ENCODE data around the gene MRC1.
"Not testable (repeated sequence)": the region's sequence is repeated elsewhere in the genome, so short reads cannot be mapped to it uniquely, and the experiment has no call there.

MRC1 gene

DNA sequence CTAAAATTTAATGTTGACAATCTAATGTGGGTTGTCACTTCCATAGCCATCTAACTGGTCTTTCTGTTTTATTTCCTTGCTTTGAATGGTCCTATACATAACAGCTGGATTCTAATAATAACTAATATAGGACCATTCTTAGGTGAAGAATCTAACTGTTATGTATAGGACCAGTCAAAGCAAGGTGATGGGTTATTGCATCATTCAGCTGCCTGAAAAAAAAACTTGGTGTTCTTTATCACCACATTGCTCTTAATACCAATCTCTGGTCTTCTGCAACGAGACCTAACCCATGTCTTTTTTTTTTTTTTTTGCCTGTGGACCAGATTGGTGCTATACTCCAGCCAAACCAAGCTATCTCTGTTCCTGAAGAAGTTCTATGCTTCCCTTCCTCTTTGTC is 96.9 kb downstream of the MRC1 start:
- no peak for DNase-seq (ENCODE audit: low read depth)

DNA sequence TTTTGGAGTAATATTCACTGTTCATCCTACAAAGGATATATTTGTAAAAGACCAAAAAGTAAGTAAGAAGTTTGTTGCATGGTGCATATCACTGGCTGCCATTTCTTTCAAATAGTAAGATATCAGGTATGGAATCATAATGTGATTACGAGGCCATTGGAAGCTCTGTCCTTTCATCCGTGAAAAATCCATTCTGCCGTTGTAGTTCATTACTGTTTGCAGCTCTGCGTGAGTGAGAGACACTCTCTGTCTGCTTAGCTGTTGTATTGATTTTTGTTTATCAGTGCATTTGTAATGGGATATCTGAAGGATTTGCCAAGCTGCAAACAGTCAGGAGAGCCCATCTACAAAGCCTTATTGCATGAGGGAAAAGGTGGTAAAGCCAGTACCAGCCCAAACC is 98.5 kb downstream of the MRC1 start:
- DNase-seq (ENCODE audit: low read depth): no peak

DNA sequence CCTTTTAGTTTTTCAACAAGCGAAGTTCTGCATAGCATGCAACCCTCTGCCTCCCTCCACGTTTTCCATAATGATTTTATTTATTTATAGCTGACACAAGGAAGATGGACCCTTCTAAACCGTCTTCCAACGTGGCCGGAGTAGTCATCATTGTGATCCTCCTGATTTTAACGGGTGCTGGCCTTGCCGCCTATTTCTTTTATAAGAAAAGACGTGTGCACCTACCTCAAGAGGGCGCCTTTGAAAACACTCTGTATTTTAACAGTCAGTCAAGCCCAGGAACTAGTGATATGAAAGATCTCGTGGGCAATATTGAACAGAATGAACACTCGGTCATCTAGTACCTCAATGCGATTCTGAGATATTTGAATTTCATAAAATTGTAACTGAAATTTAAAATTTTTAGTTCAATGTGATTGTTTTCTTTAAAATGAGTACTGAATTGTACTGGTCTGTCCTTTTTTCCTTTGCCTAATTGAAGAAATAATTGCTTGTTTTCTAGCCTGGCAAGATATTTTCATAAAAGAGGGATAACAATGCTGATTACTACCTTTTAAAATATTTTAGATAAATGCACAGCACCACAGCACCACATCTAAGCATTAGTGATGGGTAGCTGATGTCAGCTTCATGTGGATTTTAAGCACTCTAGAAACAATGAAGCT is 101.1 kb downstream of the MRC1 start:
- DNase-seq (ENCODE audit: low read depth): no peak

DNA sequence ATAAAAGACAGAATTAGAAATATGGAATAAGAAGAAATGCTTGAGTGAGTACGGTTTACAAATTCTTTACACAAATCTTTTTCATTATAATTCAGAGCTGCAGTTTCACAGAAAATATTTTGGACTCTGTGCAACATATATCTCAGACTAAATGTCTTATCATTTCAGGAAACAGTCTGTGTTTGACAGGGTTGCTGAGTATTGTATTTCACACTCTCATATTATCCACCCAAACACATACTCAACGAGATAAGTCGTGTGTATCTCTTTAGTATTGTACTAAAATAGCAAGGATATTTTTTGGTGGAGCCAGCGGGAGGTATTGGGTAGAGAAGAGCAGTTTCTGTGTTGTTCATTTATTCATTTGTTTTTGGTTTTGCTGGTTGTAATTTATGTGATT is 103.6 kb downstream of the MRC1 start:
- no peak for DNase-seq (ENCODE audit: low read depth)

DNA sequence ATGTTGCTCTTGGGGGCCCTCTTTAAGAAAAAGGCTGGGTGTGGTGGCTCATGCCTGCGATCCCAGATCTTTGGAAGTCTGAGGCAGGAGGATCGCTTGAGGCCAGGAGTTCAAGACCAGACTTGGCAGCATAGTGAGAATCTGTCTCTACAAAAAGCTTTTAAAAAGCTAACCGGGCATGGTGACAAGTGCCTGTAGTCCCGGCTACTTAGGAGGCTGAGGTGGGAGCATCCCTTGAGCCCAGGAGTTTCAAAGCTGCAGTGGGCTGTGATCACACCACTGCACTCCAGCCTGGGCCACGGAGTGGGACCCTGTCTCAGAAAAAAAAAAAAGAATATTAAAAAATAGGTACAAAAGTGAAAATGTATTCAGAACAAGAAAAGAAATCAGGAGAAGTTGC is 104.5 kb downstream of the MRC1 start:
- DNase-seq (ENCODE audit: low read depth): no peak

DNA sequence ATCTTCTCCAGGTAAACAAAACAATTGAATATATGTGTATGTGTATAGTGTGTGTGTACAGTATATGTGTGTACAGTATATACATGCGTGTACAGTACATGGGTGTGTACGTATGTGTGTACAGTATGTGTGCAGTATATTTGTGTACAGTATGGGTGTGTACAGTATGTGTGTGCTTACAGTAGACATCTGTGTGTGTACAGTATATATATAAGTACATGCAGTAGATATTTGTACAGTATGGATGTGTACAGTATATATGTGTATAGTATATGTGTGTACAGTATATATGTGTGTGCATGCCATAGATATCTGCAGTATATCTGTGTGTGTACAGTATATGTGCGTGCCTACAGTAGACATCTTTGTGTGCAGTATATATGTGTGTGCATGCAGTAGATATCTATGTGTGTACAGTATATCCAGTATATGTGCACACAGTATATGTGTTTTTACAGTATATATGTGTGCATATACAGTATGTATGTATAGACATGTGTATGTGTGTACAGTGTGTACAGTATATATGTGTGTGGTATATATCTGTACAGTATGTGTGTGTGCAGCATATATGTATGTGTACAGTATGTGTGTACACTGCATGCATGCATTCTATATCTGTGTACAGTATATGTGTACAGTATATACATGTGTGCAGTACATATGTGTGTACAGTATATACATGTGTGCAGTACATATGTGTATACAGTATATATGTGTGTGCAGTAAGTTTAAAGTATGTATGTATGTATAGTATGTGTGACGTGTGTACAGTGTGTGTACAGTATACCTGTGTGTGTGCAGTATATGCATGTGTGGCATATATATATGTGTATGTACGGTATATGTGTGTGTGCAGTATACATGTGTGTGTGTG is 105.3 kb downstream of the MRC1 start:
- no peak for DNase-seq (ENCODE audit: low read depth)

DNA sequence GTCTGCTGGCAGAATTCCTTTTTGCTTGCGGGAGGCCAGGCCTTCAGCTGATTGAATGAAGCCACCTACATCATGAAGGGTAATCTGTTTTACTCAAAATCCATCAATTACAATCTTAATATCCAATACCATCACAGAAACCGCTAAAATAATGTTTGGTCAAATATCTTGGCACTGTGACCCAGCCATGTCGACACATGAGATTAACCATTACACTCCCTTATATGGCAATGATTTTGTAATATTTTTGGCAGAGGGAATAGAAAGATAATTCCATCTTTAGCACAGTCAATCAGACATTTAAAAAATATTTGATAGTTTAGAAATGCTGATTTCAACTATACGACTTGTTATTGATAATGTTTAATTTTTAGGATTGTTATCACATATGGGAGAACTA is 106.0 kb downstream of the MRC1 start:
- DNase-seq (ENCODE audit: low read depth): no peak

DNA sequence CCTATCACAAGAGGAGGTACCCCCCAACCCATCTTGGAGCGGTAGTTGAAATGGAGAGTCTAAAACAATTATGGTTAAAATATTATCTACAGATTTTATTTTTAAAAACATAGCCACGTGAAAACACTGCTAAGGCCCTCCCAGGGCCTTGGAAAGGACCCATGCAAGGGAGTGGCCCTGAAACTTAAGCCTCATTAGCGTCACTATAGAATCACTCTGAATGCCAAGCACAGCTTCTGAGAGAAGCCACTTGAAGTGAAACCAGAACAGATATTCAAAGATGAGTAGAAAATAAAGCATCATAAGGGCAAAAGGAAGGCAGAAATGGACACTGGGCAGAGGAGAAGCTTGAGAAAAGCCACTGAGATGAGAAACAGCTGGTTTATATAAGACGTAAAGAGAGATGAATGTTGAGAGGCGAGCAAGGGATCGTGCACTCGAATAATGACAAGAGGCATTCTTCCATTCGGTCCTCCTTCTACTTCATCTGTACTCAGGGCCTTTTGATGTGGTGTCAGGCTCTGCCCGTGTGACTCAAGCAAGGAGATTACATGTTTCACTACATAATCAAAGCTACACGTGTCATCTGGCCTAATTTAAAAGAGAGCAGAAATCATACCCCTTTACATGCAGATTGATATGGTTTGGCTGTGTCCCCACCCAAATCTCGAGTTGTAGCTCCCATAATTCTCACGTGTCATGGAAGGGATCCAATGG is 109.2 kb downstream of the MRC1 start:
- no peak for DNase-seq (ENCODE audit: low read depth)

DNA sequence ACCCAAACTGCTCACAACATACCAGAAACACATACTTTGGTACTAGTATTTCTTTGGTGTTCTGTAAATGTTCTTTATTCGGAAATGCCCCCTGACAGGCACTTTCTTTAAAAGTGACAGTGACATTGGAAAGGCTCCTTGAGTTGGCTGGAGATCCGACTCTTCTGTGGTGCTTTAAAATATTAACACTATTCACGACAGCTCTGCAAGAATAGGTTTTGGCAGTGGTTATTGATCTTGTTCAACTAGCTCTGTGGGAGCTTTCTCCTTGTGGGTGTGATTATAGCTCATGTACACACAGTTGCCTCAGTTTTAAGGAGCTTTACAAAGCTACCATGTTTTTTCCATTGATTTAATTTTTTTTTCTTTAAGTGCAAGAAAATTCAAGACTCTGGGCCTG is 112.2 kb downstream of the MRC1 start:
- no peak for DNase-seq (ENCODE audit: low read depth)

DNA sequence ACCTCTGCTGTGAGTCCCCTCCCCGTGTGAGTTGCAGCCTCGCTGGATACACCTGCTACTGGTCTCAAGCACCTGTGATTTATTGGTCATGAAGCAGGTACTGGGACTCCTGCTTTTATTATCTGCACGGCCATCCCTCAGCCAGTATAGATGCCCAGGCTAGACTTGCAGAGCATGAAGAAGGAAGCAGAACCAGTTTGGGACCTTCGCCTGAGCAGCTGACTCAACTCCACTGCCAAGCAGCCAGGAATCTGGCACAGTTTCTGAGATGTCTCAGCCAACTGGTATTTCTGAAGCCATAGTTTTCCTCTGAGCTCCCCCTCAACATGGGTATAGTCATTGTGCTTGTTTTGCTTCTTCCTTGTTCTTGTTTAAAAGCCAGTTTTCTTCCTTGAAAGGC is 114.6 kb downstream of the MRC1 start:
- DNase-seq (ENCODE audit: low read depth): no peak

DNA sequence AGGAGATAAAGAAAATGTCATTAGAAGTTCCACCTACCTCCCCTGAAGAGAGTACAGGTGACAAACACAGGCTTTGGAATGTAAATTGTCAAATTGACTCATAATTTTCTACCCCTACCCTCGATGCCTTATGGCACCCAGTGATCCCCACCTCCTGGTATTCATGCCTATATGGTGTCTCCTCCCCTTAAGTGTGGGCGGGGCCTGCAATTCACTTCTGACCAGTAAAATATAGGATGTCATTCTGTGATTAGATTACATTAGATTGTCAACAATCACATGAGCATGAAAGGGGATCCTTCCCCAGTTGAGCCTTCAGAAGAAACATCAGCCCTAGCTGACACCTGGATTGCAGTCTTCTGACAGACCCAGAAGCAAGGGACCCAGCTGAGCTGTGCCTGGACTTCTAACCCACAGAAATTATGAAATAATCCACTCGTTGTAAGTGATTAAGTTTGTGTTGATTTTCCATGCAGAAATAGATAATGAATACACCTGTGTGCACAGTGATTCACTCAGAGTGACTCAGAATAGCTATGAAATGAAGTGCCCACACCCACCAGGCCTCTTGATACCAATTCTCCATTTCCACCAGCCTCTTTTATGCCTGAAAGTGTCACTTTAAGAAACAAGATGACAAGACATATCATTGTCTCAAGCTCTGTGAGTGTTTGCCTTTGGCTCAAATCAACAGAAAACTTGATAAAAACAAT is 134.0 kb downstream of the MRC1 start:
- DNase-seq (ENCODE audit: low read depth): no peak

DNA sequence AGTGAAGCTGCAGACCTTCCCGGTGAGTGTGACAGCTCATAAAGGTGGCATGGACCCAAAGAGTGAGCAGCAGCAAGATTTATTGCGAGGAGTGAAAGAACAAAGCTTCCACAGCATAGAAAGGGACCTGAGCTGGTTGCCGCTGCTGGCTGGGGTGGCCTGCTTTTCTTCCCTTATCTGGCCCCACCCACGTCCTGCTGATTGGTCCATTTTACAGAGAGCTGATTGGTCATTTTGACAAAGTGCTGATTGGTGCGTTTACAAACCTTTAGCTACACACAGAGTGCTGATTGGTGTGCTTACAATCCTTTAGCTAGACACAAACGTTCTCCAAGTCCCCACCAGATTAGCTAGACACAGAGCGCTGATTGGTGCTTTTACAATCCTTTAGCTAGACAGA is 141.1 kb downstream of the MRC1 start:
- not testable (repeated sequence) for DNase-seq (ENCODE audit: low read depth)

DNA sequence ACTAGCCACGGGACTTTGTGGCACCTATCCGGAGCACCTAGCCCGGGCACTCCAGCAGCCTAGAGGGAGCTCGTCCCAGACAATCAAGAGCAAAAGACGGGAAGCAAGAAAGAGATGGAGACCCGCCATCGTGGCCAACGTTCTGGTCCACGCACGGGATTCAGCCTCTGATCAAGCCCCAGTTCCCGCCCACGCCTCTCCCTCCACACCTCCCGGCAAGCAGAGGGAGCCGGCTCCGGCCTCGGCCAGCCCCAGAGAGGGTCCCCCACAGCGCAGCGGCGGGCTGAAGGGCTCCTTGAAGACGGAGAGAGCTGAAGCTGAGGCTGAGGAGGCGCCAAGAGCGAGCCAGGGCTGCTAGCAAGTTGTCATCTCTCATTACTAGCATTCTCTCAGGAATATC is 141.6 kb downstream of the MRC1 start:
- DNase-seq (ENCODE audit: low read depth): no peak

DNA sequence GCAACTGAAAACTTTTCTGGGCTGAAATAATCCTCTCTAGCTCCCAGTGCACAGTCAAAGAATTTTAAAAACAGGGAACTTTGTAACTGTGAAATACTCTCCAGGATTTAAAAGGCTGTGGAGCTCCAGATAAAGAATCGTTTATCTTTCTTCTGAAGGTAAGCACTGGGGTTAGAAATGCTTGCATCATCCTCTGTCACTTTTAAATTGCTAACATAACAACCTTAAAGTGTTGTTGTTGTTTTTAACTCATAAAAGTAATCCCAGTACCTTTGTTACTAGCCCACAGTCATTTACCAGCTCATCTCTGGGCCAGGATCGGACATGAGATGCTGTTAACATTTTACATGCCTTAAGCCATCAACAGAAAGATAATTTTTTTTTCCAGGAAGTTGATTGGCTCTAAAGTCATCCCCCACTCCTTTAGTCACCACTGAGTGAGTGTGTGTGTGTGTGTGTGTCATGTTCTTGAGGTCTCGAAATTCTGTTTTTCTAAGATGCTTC is 142.8 kb downstream of the MRC1 start, which contains the start of gene SLC39A12:
TSS of gene SLC39A12 (plus strand) at position 51 of the 504 bp plus-strand sequence. CDS start 1,359 bp downstream, outside the sequence.
- DNase-seq (ENCODE audit: low read depth): no peak

DNA sequence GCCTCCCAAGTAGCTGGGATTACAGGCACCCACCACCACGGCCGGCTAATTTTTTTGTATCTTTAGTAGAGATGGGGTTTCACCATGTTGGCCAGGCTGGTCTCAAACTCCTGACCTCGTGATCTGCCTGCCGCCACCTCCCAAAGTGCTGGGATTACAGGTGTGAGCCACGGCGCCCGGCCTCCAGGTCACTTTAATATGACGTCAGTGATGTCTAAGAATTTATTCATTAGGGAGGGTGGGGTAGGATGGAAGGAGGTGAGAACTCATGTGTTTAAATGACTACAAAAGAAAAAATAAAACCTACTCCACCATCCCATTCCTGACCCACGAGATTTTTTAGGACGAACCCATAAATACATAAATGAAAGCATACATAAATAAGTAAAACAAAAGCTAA is 145.2 kb downstream of the MRC1 start:
- DNase-seq (ENCODE audit: low read depth): not testable (repeated sequence)

DNA sequence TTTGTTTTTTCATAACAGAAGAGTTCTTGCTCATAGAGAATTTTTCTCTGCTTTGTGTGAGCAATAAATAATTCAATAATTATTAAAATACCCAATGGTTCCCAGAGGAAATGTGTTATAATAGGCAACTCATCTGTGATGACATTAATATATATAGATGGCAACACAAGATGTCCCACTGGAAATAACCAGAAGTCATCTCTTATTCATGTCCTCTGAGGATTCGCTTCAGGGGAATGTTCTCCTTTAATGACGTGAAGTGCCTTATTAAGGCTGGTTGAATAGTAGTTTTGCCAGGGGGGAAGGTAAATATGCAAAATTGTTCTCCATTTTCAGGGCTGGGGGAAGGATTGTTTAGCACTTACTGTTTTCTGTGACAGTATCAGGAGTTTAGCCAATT is 145.7 kb downstream of the MRC1 start:
- DNase-seq (ENCODE audit: low read depth): no peak

DNA sequence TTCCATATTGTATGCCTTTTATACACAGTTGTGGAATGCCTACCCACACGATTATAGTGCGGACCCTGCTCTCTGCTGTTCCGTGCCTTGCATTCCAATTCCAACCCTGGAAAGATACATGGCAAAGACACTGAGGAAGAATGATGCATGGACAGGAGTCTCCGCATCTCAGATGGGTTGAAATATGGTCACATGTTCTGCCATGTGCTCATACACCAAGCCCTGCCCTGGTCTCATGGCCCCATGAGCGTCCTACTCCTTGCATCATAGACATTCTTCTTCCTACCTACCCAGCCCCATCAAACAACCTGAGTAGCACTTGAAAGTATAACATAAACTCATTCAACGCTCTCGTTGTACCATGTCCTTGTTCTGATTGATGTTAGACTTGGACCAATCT is 148.9 kb downstream of the MRC1 start:
- no peak for DNase-seq (ENCODE audit: low read depth)

DNA sequence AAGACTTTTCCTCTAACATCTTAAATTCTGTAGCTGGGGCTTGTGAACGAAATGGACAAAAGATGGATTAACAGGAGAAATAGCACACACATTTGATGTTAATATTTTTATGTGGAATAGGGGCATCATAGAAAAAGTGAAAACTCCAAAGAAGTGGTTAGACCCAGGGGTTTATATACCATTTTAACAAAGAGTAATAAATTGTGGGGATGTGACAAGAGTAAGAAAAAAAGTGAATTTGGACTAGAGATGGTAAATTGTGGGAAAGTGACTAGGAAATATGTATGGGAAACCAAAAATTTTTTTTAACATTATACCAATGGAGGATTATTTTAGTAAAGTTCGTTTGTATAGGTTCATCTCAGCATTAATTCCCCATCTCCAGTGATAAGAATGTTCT is 150.7 kb downstream of the MRC1 start:
- DNase-seq (ENCODE audit: low read depth): no peak

Data from stimulated activated CD8-positive, alpha-beta memory T cell treated with anti-CD3 and anti-CD28 coated beads, Interleukin-15, amount 100 ng/mL, for 1 hour (primary cell).